Fibroblast of skin of right quadriceps (primary cell): Measurements from ENCODE around the gene DNAH11.
"Not testable (repeated sequence)": the region's sequence is repeated elsewhere in the genome, so short reads cannot be mapped to it uniquely, and the experiment has no call there.

Experiments used
- DNase-seq: peaks from one replicate; pipeline ENCODE4 v3.0.0-alpha.2; 2013

Gene DNAH11

GRCh38 chr7:21902240-21902639, 359.4 kb downstream of the DNAH11 start:
- peak; percentile 75 for DNase-seq

GRCh38 chr7:21903020-21903786, 360.4 kb downstream of the DNAH11 start:
- DNase-seq: peak; percentile 60

GRCh38 chr7:21908746-21909145, 365.9 kb downstream of the DNAH11 start:
- no peak for DNase-seq

GRCh38 chr7:21910253-21910652, 367.4 kb downstream of the DNAH11 start:
- DNase-seq: no peak

GRCh38 chr7:21911341-21911875, 368.6 kb downstream of the DNAH11 start:
- DNase-seq: peak; percentile 90

- DNase-seq: peak; percentile 78
Measured at GRCh38 chr7:21912305-21912704, 369.5 kb downstream of the DNAH11 start.

GRCh38 chr7:21912931-21913780, 370.3 kb downstream of the DNAH11 start:
- DNase-seq: no peak

GRCh38 chr7:21914671-21915070, 371.8 kb downstream of the DNAH11 start:
- DNase-seq: no peak

- DNase-seq: no peak
Measured at GRCh38 chr7:21915140-21915539, 372.3 kb downstream of the DNAH11 start.

- no peak for DNase-seq
Measured at GRCh38 chr7:21916176-21916575, 373.3 kb downstream of the DNAH11 start.

GRCh38 chr7:21916629-21917028, 373.8 kb downstream of the DNAH11 start:
- no peak for DNase-seq

GRCh38 chr7:21918216-21918615, 375.4 kb downstream of the DNAH11 start:
- no peak for DNase-seq

GRCh38 chr7:21920936-21921335, 378.1 kb downstream of the DNAH11 start:
- no peak for DNase-seq

- no peak for DNase-seq
Measured at GRCh38 chr7:21922605-21923004, 379.8 kb downstream of the DNAH11 start.

GRCh38 chr7:21923658-21924057, 380.8 kb downstream of the DNAH11 start:
- DNase-seq: no peak

GRCh38 chr7:21926448-21926847, 383.6 kb downstream of the DNAH11 start:
- DNase-seq: no peak

- DNase-seq: no peak
Measured at GRCh38 chr7:21927693-21928092, 384.9 kb downstream of the DNAH11 start.

- DNase-seq: not testable (repeated sequence)
Measured at GRCh38 chr7:21933293-21933692, 390.5 kb downstream of the DNAH11 start.

GRCh38 chr7:21934808-21935207, 392.0 kb downstream of the DNAH11 start:
- DNase-seq: no peak

GRCh38 chr7:21938463-21938862, 395.6 kb downstream of the DNAH11 start:
- no peak for DNase-seq

- peak; percentile 56 for DNase-seq
Measured at GRCh38 chr7:21939136-21939857, 396.5 kb downstream of the DNAH11 start.

- DNase-seq: no peak
Measured at GRCh38 chr7:21939858-21940372, 397.1 kb downstream of the DNAH11 start.

GRCh38 chr7:21941611-21942141, 398.8 kb downstream of the DNAH11 start:
- peak; percentile 19 for DNase-seq
